ENCODE results near the gene WNT5B.

The WNT5B gene

DNA sequence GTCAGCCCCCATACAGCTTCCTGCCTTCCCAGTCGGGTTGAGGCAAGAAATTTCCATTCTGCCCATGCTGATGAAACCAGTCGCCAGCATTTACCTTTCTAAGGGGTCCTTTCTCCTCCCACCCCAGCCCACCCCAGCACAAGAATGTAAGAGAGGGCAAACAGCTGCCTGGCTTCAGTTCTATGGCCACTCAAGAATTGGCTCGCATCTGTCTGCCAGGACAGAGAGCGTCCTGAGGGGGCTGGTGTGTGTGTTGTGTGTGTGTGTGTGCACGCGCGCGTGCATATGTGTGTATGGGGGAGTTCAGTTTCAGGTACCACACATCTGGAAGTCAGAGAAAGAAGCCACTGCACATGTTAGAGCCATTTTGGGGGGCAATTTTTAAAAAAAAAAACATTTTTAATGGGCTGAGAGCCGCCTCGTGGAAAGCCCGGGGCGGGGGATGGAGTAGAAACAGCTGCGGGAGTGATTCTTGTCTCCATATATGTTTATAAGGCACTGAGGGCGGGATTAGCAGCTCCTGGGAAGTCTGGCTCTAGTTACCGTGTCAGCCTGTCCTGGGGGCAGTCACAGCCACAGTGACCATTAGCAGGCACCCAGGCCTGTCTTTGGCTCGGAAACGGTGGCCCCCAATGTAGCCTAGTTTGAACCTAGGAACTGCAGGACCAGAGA is at the start of gene WNT5B:
WNT5B (plus strand) TSS at position 566 of the 672 bp plus-strand sequence. CDS start 2,124 bp downstream, outside the sequence.
- DNase-seq (ENCODE audit: low read depth in 2 of 2), result no peak

DNA sequence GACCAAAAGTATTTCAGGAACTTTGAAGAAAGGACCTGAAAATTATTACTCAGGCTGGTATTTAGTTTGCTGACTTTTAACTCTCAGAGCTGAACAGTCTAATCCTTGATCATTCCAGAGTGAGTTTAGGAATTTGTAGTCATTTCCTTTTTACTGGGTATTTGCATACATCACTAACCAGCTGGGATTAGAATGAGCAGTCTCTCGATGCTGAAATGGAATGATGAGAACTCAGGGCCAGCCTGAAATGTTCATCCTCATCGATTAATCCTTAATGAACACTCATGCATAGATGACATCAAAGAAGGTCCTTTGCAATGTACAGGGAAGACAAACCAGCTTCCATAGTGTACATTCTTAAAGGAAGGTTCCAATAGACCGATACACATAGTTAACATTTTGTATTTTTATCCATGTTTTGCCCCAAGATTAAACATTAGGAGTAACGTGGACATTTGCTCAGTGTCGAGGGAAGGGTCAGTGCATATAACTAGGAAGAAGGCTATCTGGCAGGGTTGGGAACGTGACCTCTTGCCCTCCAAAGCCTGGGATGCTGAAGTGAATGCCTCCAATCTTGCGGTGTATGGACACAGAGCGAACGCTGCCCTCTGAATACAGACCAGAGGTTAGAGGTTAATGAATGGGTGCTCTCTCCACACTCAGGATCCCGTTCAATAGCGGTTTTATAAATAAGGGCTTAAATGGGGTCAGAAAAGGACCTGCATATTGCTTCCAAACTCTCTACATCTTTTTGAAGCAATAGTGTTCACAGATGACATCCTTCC is 49.2 kb upstream of the WNT5B start:
- DNase-seq (ENCODE audit: low read depth in 2 of 2), result no peak

DNA sequence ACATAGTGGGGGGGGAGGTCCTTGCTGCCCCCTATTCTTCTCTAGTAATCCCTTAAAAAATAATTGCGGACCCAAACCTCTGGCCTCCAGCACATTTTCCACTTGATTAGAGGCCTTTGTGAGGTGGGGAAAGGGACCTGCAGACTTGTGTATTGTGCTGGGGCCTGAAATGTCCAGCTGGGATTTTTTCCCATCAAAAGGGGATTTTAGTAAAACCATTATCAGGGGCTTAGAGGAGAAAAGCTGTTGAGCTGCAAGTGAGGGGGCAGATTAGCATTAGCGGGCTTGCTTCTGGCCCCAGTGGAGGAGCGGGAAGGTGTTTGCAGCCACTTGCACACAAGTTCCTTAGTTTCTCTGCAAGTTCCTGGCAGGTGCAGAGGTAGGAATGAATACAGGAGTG is 48.5 kb upstream of the WNT5B start:
- DNase-seq (ENCODE audit: low read depth in 2 of 2), result no peak

DNA sequence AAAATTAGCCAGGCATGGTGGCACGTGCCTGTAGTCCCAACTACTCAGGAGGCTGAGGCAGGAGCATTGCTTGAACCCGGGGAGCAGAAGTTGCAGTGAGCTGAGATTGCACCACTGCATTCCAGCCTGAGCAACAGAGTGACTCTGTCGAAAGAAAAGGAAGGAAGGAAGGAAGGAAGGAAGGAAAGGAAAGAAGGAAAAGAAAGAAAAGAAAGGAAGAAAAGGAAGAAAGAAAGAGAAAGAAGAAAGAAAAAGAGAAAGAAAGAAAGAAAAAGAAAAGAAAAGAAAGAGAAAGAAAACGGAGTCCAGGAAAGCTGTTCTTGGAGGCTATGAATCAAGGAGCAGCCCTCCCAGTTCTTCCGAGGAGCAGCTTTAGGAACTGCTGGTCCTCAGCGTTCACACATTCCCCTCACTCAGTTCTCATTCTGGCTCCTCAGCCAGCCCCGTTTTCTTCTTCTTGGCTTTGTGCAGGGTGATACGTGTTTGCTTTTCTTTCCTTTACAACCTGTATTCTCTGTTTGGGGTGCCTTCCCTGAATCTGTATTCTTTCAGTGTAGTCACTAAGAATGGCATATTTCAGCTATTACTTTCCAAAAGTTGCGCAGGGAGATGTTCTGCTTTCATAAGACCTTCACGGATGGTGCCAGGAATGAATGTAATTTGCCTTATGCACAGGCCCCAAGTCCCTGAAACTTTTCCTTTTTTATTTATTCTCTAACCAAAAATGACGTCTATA is 46.9 kb upstream of the WNT5B start:
- no peak for DNase-seq (ENCODE audit: low read depth in 2 of 2)

DNA sequence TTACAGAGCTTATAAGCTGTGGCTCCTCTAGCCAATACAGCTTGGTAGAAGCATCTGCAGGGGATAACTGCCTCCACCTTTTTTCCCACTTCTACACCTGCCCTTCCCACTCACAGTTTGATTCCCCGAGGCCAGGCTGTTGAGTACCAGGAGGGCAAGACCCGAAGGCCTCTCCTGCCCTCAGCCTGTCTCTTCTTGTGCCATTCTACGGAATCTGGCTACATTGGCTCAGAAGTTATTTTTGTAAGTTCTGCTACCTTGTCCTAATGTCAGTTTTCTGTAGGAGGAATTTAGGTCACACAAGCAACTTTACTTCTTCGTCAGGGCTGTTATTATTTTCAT is 46.4 kb upstream of the WNT5B start:
- no peak for DNase-seq (ENCODE audit: low read depth in 2 of 2)

DNA sequence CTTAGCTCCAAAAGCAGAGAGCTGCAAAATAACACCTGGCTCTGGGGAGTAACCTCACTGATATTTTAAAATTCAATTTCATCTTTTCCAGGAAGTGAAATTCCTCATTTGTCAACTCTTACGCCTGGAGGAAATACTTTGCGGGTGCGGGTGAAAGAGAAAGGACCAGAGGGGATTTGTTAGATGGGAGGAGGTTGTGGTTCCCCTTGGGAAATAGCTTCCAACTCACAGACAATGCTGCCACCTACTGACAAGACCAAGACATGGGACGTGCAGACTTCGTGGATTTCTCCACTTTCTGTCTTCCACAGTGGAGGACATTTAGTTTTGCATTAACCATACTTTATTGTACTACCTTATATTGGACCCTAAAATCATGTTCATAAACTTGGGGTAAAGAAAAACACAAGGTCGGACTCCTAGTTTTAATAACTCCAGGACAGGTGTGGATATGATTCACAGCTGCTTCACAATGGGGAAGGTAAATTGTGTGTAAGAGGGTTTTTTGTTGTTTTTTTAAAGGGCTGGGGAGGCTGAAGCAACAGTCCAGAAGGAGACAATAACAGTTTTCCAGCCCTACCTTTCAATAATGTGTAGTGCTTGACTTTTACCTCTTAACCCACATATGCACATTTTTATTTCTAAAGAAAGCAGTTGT is 45.5 kb upstream of the WNT5B start:
- DNase-seq (ENCODE audit: low read depth in 2 of 2), result peak; percentile 47 to 60

DNA sequence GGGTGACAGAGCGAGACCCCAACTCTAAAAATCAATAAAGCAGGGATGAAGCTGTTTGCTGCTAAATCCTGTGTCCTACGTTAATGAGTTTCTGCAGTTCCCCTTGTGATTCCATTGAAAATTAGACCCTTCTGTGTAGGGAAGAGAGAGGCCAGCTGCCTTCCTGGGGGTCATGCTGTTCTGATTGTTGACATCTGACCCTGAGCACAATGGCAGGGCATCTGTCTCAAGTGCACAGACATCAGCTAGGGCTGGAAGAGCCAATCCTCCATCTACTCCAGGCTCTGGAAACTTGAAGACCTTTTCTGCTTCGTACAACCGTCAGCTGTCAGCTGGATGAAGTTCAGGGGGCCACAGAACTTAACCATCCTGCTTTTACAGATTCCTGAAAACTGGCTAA is 44.7 kb upstream of the WNT5B start:
- no peak for DNase-seq (ENCODE audit: low read depth in 2 of 2)

DNA sequence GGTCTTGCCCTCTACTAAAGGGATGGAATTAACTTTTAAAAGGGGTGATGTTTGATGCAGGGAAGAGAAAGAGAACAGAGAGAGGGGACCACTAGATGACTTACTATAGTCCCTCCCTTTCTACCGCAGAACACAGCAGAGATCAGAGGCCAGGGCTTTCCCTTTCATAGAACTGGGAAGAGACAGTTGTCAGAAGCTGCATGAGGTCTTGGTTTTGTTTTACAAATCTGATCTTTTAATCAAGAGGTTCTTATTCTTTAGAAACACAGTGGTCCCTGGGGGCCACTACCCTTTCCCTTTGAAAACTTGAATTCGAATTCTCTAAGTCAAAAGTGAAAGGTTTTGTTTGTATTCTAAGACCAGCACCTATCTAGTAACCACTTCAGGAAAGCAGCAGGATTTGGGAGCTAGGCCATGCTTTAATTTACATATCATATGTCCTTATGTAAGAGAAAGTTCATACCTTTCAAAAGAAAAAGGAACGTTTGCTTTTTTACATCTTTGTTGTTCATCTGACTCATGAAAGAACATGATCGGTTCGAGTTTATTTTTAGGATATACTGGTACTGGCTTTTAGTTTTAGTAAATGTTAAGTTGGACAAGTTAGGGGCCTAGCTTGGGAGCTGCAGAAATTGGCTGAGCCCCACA is 41.0 kb upstream of the WNT5B start:
- no peak for DNase-seq (ENCODE audit: low read depth in 2 of 2)

DNA sequence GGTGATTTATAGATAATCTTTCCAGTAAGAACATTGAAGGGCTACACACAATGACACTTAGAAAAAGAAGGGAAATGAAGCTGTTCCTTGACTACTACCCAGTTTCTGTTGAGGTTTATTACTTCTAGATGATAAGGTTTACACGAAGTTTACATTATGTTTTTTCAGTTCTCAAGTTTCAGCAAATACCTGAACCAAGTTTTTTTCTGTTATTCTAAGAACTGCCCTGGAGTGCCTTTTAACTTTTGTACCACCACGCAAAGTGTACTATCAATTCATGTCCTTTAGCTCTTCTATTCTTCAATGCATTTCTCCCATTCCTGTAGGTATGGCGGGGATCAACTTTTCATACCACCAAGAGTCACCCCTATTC is 40.5 kb upstream of the WNT5B start:
- no peak for DNase-seq (ENCODE audit: low read depth in 2 of 2)

DNA sequence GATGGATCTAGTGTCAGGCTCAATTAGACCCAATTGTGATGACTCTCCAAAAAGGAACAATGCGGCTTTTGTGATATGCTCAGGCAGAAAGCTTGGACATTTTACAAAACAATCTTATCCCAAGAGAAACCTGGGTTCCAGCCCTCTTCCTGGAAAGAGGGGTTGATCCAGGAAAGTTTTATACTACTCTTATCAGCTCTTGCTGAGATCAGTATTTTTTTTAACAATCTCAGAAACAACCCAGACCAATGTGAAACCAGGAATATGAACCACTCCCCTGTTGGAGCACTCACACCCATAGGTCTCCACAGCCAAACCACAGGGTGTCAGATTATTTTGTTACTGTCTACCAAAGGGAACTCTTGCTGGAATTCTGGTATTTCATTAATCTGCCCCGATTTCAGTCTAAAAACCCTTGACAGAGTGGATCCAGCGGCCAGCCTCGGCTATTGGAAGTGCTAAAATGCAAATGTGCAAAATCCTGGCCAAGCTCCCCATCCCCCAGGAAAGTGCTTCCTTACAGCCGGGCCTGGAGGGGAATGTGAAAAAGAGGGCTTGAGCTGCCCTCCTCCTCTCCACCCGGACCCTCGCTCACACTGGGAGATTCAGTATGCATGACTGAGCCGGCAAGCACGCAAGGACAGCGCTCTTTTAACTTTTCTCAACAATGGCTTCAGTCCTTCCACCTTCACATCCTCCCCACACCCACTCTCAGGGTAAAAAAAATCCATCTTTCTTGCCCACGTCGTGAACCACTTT is 38.6 kb upstream of the WNT5B start:
- no peak for DNase-seq (ENCODE audit: low read depth in 2 of 2)

DNA sequence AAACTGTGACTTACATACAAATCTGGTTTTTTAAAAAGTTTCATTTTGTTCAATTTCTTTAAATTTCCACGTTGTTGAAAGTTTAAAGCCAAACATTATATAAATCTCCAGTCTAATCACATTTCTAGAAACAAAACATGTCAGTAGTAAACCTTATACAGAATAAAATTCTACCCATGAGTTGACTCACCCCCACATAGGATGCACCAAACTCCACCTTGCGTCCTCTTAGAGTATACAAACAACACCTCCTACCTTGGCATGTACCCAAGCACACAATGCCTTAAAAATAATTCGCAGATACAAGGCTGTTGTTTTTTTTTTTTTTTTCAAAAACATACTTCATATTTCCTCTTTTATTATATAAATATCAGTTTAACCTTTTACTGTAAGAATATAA is 38.0 kb upstream of the WNT5B start:
- DNase-seq (ENCODE audit: low read depth in 2 of 2), result no peak

DNA sequence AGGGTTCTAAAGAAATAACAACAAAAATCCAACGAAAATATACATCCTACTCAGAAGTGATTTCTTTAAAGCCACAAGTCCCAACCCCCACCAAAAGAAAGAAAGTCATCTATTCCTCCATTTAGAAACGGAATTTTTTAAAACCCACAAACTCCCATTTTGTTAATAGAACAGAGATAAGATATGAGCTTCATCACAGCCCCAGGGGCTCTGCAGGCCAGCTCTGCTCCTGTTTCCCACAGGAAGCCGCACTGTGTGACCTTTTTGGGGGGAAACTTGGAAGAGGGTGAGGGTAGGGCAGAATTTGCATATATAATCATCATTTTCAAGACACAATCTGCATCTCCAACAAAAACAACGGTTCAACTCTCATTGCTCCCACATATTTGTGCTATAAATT is 37.5 kb upstream of the WNT5B start:
- no peak for DNase-seq (ENCODE audit: low read depth in 2 of 2)

DNA sequence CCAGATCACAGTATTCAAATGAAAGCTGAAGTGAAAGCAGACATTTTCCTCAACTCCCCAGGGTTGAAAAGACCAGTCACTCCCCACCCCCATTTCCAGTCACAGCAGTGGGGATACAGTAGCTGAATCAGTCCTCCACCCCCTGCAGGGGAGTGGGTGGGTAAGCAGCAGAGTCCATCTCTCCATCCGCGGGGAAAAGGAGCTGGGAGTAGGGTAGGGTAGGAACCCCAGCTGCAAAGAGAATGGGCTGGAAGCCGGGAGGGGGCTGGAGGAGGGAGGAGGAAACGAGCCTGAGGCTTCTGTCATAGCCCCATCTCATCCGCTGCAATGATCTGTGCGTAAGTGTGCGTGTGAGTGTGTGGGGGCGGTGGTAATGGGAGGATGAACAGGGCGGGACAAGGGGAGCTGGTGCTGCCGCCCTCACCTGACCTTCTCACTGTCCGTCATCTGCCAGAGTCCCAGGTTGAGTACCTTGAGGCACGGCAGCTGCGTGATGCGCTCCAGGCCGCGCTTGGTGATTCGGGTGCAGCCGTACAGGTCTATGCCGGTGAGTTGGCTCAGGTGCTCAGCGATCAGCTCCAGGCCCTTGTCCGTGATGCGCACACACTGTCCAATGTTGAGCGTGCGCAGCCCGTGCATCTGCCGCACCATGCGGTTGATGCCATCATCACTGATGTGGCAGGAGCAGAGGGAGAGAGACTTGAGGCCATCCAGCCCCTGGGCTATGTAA is 36.4 kb upstream of the WNT5B start:
- DNase-seq (ENCODE audit: low read depth in 2 of 2), result peak; percentile 43 to 61

DNA sequence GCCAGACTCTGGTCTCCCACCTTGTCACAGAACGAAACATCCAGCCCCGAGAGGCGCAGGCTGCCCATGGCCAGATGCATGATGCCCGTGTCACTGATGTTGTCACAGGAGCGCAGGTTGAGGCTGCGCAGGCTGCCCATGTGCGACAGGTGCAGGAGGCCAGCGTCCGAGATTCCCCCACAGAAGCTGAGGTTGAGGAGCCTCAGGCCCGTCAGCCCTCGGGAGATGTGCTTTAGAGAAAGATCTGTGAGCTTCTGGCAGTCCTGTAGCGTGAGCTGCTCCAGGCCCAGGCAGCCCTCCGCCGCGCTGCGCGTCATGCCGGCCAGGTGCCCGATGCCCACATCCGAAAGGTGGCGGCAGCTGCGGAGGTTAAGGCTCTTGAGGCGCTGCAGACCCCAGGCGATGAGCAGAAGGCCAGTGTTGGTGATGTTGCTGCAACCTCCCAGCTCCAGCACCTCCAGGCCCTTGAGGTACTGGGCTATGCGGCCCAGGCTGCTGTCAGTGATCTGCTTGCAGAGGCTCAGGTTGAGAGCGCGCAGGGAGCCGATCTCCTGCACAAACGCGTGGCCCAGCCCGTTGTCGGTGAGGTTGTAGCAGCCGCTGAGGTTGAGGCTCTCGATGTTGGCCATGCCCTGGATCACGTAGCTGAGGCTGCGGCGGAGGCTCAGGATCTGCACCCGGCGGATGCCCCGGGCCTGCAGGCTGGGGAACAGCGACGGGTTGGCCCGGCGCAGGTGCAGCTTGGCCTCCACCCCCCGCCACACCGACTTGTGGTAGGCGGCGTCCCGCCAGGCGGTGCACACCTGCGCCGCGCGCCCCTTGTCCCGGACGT is 35.6 kb upstream of the WNT5B start:
- DNase-seq (ENCODE audit: low read depth in 2 of 2), result peak in 1 of 2 experiments; percentile 18

DNA sequence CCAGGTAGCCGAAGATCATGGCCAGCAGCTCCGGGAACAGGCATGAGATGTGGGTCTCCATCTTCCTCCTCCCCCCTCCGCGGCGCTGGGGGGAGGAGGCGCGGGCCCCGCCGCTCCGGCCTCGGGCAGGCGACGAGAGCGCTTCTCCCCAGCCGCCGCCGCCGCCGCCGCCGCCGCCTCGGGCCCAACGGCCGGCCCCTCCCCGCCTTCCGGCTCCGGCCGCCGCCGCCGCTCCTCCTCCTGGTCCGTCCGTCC is 35.1 kb upstream of the WNT5B start:
- no peak for DNase-seq (ENCODE audit: low read depth in 2 of 2)

DNA sequence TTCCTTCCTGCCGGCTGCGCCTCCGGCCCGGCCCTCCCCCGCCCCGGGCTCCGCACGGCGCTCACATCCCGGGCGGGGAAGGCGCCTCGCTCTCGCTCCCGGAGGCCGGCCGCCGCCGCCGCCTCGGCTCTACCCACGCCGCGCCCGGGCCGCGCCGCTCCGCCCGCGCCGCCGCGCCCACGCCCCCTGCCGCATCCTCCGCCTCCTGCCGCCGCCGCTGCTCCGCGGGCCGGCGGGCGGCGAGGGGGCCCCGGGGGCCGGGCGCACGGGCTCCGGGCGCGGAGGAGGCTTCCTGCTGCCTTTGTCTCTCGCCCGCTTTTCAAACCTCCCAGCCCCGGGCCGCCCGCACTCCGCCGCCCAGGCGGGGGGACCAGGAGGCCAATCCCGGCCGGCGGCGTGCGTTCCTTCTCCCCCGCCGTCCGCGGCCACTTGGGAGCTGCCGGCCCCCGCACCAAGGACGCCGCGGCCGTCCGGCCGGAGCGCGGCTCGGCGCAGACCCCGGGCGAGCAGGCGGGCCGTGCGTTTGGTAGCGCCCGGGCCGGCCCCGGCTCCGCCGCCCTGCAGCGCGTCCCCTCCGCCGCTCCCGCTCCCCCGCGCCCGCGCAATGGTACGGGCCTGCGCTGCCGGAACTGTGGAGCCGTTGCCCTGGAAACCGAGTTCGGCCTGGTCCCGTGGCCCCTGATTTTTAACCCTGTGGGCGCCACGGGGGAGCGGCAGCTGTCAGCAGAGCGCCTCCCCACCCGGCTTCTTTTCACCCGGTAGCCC is 34.6 kb upstream of the WNT5B start, which contains the start of gene FBXL14:
FBXL14 (minus strand) TSS at position 321 of the 765 bp plus-strand sequence. CDS start 515 bp downstream, outside the sequence.
- peak; percentile 76 to 82 for DNase-seq (ENCODE audit: low read depth in 2 of 2)

DNA sequence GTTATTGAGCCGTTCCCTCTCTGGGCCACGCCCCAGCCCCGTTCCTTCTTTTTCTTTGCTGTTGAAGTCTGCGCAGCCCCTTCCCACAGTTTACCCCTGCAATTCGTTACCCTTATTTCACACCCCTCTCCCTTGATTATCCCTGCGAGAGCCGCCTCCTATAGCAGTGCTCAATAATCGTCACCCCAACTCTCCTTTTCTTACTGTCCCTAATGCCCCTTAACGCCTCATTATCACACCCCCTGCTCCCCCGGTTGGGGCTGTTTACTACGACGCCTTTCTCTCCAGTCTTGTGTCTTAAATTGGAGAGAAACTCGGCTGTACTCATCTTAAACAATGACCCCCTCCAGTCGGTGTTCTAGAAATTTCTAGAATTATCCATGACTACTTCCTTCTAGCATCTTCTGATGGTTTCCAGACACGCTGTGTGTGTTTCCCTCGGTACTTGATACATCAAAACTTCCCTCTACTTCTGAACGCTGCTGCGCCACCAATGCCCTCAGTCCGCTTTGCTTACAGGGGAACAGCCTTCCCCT is 33.9 kb upstream of the WNT5B start:
- no peak for DNase-seq (ENCODE audit: low read depth in 2 of 2)

DNA sequence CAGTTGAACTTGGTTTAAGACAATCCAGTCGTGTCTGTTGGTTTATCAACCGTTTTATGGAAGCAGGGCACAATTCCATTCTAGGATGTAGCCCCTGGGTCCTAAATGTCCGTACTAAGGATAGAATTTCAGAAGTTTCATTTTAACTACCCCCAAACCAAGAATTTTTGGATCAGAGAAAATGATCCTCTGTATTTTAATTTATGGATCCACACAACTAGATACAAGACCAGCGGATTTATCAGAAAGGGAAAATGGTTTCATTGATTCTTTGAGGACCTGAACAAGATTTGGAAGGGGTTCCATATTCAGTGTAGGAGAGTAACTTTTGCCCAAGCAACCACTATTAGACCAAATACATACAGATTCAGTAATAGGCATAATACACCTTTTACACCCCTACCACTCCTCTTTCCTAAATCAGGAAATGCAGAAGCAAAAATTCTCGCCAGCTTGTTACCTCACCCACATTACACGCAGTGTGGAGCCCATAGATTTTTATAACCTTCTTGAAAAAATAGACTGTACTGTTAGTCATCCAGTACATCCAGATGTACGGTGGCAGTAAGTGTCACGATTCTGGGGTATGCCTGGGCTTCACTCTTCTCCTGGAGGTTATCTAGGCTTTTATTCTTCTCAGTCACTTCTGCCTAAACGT is 33.2 kb upstream of the WNT5B start:
- no peak for DNase-seq (ENCODE audit: low read depth in 2 of 2)
